ENCODE results near the gene NACC2.
A peak's percentile ranks its signal among the peaks of the same experiment; 100 is the strongest.

The NACC2 gene

GRCh38 chr9:136008693-136008997 is 86.4 kb downstream of the NACC2 start:
- no peak for DNase-seq (ENCODE audit: low read depth)
- TF ChIP-seq CTCF (conservative IDR thresholded peaks at IDR 0.05; ENCODE audit: control insufficient read depth, insufficient read depth, low read depth, low read length): no peak
- H3K4me3 ChIP-seq (ENCODE audit: control insufficient read depth, low read depth, low read length): no peak overlapping the region

- DNase-seq (ENCODE audit: low read depth): peak; percentile 74
- H3K4me3 ChIP-seq (ENCODE audit: control insufficient read depth, low read depth, low read length): no peak overlapping the region
- TF ChIP-seq CTCF (conservative IDR thresholded peaks at IDR 0.05; ENCODE audit: control insufficient read depth, insufficient read depth, low read depth, low read length): no peak
These were observed 87.0 kb downstream of the NACC2 start for GRCh38 chr9:136007934-136008692.

GRCh38 chr9:136007276-136007933 is 87.7 kb downstream of the NACC2 start:
- DNase-seq (ENCODE audit: low read depth): no peak
- H3K4me3 ChIP-seq (ENCODE audit: control insufficient read depth, low read depth, low read length): no peak overlapping the region
- TF ChIP-seq CTCF (conservative IDR thresholded peaks at IDR 0.05; ENCODE audit: control insufficient read depth, insufficient read depth, low read depth, low read length): no peak

GRCh38 chr9:136006169-136006568 is 88.9 kb downstream of the NACC2 start:
- no peak overlapping the region for H3K4me3 ChIP-seq (ENCODE audit: control insufficient read depth, low read depth, low read length)
- no peak for DNase-seq (ENCODE audit: low read depth)
- no peak for TF ChIP-seq CTCF (conservative IDR thresholded peaks at IDR 0.05; ENCODE audit: control insufficient read depth, insufficient read depth, low read depth, low read length)

GRCh38 chr9:136004712-136005111 is 90.4 kb downstream of the NACC2 start:
- H3K4me3 ChIP-seq (ENCODE audit: control insufficient read depth, low read depth, low read length): no peak overlapping the region
- DNase-seq (ENCODE audit: low read depth): no peak
- no peak for TF ChIP-seq CTCF (conservative IDR thresholded peaks at IDR 0.05; ENCODE audit: control insufficient read depth, insufficient read depth, low read depth, low read length)

- no peak overlapping the region for H3K4me3 ChIP-seq (ENCODE audit: control insufficient read depth, low read depth, low read length)
- no peak for DNase-seq (ENCODE audit: low read depth)
- no peak for TF ChIP-seq CTCF (conservative IDR thresholded peaks at IDR 0.05; ENCODE audit: control insufficient read depth, insufficient read depth, low read depth, low read length)
These were observed 90.9 kb downstream of the NACC2 start for GRCh38 chr9:136004219-136004618.

Data from fibroblast of mammary gland (primary cell).